Activated T-cell treated with anti-CD3 and anti-CD28 coated beads for 24 hours (primary cell): ENCODE data around the gene RPS3.
A peak's percentile ranks its signal among the peaks of the same experiment; 100 is the strongest.
"Not testable (repeated sequence)": the region's sequence is repeated elsewhere in the genome, so short reads cannot be mapped to it uniquely, and the experiment has no call there.

ENCODE experiments used
- DNase-seq: peaks from one replicate; pipeline ENCODE4 v3.0.0-alpha.2; 2020; ENCODE audit warnings: low read depth

Gene RPS3

DNA sequence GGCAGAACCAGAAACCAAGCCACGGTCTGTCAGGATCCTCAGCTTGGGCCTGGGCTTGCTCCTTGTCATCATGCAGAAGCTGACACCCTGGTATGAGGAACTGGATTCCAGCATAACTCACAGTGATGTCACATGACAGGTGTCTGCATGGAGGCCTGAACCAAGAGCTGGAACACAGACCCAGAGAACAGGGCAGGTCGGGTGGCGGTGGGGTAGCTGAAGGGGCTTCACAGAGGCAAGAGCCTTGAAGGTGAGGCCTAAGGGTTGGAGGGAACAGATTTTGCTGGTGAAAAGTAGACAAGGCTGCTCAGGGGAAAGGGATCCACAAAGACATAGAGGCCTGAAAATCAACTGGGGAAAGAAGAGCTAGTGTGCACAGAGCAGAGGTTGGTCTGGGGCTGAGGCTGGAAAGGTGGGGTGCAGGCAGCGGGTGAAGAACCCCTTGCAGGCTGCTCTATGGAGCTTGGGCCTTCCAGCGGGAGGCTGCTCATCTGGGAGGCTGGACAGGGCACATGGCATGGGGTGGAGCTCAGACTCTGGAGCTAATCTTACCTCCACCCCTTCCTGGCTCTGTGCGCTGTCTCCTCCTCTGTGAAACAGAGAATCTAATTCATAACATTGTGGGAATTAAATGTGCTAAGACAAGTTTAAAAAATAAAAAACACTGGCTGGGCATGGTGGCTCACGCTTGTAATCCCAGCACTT, 18.4 kb upstream of the RPS3 start:
- no peak for DNase-seq

DNA sequence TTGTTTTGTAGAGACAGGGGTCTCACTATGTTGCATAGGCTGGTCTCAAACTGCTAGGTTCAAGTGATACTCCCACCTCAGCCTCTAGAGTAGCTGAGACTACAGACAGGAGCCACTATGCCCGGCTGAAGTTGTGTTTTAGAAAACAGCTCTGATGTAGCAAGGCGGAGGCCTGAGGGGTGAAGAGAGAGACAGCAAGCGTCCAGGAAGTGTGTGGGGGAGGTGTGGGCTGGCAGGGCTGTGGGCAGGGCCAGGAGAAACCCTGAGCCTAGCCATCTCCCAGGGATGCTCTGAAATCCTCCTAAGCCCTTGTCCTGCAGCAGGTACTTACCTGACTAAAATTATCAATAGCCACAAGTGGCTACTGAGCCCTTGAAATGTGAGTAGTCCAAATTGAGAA, 16.1 kb upstream of the RPS3 start:
- DNase-seq = no peak

DNA sequence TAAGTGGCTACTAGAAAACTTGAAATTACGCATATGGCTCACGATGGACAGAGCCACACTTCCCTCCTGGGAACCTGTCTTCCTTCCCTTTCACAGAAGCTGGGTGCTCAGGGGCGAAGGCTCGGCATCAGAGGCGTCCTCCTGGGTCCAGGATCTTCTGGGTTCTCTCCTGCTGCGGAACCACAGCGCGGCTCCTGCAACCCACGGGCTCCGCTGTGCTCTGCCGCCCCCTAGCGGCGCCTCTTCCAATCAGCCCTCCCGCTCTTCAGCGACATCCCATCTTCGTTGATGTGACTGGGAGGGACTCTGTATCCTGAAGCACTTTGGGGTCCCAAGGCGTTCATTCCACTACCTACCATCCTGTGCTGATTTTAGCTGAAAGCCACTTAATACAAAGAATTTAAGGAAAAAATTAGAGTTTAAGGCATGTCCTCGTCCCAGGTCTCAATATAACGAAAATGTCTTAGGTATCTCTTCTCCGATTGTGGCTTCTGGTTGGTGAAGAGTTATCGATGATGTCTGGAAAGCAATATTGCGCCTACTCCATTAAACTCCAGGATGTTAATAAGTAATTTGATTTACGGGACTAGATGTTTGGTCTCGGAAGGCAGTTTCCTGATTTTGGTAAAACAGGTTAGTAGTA, 14.8 kb upstream of the RPS3 start:
- DNase-seq = peak; percentile 69

DNA sequence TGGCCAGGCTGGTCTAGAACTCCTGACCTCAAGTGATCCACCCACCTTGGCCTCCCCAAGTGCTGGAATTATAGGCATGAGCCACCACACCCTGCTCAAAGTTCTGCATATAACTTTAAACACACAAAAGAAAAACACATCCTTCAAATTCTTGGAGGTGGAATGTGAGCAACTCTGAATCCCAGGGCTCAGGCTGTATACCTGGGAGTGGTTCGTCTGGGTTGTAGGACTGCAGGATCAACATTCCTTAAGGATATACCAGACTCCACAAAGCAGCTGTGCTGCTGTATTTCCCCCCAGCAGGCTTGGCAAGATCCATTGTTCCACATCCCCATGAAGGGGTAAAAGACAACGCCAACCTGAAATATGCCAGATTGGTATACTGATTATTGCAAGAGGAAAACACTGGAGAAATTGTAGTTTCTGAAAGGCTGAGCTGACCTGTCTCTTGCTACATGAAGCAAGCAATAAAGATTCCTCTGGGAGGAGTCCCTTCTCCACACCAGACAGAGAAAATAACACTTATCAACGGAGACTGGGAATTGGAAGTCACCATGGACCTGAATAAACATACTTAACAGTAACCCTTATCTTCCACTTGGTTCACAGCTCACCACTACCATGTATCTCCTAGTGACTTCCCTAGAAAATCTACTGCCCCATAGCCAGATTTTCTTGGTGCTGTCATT, 12.2 kb upstream of the RPS3 start:
- DNase-seq = no peak

DNA sequence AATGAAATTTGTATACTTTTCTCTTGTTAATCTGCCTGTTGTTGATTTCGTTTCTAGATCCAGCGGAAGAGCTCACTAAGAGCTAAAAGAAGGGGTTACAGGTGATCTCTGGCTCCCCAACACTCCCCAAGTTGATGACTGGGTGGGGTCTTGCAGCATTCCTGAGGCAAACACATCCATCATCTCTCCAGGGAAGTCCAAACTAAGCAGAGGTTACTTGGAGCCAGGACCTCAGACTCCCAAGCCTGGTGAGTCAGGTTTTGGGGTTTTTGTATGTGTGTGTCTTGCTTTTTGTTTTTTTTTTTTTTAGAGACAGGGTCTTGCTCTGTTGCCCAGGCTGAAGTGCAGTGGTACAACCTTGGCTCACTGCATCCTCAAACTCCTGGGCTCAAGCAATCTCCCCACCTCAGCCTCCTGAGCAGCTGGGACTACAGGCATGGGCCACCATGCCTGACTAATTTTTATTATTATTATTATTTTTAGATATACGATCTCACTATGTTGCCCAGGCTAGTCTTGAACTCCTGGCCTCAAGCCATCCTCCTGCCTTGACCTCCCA, 11.5 kb upstream of the RPS3 start:
- DNase-seq = no peak

DNA sequence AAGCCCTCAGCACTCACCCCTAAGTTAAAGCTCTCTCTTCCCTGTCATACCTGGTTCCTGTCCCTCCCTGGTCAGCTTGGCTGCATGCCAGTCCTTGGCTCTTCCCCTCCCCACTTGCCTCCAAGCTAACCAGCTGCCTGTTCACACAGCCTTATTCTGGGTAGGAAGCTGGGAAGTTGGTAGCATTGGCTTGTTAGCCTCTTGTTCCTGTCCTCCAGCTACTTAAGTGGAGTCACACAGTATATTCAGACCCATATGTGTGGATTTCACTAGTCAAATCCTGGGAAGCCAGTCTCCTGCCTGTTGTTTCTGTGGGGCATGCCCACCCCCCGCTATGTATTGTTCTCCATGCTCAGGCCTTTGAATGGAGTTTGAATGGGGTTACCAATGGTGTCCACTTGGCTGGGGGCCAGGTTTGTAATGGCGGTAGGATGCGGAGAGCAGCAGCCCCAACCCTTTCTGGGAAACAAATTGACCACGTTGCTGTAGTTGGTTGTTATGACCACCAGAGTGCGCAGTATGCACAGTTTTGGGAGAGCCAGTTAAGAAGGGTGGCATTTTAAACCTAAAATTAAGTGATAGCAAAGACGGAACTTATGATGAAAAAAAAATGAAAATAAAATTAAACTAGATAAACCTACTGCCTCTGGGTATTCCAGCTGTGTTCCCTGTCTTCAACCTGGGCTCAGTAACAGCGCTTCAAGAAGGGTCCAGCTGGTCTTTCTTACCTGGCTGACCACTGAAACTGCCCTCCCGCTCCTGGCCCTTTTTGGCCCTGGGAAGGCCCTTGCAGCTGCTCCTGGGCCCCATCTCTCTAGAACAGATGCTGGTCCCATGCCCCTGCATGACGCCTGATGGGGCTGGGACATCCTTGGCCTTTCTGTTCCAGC, 10.7 kb upstream of the RPS3 start:
- peak; percentile 60 for DNase-seq

DNA sequence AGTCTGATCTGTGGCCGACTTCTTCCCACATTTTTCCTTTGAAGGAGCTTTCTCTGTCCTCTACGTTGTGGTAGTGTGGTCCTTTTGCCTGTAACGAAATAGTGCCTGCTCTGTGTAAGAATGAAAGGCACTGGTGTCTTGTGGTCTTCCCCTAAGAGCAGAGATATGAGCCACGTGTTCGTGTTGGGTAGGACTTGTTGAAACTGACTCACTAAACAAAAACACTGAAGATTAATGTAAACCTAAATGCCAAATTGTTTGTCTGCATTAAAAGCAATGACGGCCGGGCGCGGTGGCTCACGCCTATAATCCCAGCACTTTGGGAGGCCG, 10.1 kb upstream of the RPS3 start:
- DNase-seq = no peak

DNA sequence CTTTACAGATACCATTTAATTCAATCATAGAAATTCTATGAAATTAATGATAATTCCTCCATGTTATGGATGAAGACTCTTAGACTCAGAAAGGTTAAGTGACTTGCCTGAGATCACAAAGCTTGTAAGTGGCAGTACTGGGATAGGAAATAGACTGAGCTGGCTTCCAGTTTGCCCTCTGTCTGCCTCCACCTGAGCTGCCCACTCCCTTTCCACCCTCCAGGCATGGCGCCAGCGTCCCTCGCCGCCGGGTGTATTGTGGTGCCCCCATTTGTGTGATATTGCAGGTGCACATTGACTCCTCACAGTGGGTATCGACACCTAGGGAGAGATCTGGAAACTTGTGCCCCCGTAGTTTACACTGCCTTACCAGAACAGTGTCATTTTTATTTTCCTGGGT, 9.4 kb upstream of the RPS3 start:
- DNase-seq = no peak

DNA sequence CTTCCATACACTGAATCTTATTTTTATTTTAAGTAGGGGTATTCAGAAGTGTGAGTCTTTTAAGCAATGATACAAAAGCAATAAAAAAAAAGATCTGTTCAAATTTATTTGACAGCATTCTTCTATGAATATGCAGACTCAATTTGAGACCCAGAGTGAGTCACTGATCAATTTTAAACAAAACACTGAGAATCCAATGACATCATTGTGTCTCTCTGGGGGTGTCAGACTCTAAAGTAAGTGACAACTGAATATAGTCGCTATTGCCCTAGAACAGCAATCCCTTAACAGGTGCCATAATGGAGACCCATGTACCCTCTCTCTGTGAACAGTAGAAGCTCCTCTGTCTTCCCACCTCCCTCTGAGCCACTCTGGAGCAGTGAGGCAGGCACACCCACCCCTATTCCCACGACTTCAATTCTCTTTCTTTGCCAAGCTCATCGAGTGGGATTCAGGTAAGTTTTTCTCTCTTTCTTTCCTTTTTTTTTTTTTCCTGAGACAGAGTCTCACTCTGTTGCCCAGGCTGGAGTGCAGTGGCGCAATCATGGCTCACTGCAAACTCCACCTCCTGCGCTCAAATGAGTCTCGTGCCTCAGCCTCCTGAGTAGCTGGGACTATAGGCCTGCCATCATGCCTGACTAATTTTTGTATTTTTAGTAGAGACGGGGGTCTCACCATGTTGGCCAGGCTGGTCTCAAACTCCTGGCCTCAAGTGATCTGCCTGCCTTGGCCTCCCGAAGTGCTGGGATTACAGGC, 5.1 kb upstream of the RPS3 start:
- DNase-seq = no peak

DNA sequence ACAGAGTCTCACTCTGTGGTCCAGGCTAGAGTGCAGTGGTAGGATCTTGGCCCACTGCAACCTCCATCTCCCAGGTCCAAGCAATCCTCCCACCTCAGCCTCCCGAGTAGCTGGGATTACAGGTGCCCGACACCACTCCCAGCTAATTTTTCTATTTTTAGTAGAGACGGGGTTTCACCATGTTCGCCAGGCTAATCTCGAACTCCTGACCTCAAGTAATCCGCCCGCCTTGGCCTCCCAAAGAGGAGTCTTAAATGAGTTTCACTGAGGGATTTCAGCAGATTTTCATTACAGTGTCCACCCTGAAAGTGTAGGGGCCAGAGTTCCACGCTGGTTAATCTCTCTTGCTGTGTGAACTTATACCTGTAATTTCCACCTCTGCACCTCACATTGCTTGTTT, 412 bp upstream of the RPS3 start:
- no peak for DNase-seq

DNA sequence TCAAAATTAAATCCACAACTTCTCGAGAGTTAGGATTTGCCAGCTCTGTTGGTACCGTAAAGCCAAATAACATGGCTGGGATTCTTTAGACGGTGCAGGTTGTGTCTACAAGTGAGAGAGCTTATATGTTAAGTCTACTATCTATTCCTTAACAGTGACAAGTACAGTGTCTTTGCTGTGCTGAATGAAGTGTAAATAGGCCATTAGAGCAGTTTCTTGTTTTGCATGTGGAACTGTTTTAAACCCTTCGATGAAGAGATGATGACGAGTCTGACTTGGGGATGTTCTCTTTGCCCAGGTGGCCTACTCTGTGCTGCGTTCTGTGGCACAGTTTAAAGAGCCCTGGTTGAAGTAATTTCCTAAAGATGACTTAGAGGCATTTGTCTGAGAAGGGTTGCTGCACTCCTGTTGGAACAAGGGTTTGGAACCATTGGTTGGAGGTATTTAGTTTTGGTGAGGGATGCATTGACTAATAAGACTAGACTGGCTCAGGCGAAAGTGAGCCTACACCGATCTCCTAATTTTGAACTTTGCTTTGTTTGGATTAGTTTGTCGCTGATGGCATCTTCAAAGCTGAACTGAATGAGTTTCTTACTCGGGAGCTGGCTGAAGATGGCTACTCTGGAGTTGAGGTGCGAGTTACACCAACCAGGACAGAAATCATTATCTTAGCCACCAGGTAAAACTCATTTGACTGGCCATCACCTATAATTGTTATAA, 988 bp downstream of the RPS3 start:
- no peak for DNase-seq

DNA sequence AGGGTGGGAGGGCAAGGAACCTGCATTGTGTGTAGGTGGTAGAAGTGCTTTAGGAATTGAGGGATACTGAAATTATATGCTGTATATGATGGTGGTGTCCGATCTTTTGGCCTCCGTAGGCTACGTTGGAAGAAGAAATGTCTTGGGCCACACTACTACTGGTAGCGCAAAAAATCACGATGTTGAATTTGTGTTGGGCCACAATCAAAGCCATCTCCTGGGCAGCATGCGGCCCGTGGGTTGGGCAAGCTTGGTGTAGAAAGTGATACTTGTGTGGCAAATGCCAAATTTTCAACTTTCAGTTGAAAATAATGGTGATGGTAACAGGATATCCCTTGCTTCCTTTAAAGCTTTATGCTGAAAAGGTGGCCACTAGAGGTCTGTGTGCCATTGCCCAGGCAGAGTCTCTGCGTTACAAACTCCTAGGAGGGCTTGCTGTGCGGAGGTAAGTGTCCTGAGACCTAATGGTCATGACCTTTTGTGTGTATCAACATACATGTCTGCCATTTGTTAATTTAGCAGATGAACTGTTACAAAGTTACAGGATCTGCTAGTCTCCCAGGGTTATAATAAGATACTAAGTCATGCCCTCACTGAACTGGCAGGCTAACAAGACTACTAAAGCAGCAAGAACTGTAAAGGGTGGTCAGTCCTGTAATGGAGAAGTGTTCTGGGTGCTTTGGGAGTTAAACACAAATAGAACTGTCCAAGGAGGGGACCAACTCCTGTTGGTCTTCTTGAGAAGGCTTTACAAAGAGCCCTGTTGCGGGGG, 2.9 kb downstream of the RPS3 start:
- DNase-seq = no peak

DNA sequence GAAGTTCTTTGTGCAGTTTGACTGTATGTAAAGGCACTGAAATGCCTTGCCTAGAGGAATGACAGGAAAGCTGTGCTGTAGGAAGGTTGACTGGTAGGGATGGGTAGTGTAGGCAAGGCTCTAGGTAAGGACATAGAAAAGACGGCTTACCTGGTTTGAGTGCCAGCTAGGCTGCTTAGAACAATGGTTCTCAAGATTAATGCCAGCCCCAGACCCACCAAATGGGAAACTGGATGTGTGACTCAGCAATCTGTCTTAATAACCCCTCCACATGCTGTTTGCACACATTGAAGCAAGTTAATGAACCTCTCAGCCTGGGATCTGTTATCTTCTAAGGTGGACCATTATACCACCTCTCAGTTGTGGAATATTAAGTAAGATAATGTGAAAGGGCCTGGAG, 3.7 kb downstream of the RPS3 start:
- no peak for DNase-seq

DNA sequence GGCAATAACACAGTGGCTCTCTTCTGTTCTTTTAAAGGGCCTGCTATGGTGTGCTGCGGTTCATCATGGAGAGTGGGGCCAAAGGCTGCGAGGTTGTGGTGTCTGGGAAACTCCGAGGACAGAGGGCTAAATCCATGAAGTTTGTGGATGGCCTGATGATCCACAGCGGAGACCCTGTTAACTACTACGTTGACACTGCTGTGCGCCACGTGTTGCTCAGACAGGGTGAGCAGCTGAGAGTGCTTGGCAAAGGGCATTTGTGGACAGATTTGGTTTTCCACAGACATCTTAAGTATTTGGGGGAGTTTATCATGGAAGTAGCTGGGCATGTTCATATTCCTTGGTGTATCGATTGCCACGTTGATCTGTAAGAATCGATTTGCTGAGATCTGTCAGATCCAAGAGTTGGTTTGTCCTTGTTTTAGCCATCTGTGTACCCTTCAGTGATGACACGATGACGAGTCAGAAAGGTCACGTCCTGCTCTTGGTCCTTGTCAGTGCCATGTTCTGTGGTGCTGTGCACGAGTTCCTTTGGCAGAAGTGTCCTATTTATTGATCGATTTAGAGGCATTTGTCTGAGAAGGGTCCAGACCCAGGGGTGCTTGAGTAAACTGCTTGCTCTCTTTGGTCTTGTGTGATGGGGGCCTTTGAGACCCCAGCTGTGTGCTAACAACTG, 4.8 kb downstream of the RPS3 start:
- no peak for DNase-seq

DNA sequence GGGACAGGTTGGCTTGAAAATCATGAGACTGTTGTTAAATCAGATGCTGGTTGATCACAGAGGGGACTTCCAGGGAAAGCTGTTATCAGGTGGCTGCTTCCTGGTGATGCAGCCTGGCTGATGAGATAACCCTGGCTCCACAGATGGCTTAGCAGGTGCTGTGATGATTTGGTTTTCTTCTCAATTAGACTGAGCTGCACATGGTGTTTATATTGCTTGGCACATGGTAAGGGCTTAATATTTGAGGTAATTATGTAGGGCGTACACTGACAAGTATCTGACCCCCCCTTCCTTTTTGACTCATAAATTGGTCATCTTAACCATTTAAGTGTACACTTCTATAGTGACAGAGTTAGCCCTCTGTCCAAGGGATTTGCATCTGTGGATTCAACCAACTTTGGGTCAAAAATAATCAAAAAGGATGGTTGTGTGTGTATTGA, 7.0 kb downstream of the RPS3 start:
- DNase-seq = no peak

DNA sequence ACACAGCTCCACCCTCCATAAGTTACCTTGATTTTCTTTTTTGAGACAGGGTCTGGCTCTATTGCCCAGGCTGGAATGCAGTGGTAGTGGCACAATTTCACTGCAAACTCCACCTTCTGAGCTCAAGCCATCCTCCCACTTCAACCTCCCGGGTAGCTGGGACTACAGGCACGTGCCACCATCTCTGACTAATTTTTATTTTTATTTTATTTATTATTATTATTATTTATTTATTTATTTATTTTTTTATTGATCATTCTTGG, 9.6 kb downstream of the RPS3 start:
- no peak for DNase-seq

DNA sequence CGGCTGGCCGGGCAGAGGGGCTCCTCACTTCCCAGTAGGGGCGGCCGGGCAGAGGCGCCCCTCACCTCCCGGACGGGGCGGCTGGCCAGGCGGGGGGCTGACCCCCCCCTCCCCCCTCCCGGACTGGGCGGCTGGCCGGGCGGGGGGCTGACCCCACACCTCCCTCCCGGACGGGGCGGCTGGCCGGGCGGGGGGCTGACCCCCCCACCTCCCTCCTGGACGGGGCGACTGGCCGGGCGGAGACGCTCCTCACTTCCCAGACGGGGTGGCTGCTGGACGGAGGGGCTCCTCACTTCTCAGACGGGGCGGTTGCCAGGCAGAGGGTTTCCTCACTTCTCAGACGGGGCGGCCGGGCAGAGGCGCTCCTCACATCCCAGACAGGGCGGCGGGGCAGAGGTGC, 10.7 kb downstream of the RPS3 start:
- DNase-seq = not testable (repeated sequence)

DNA sequence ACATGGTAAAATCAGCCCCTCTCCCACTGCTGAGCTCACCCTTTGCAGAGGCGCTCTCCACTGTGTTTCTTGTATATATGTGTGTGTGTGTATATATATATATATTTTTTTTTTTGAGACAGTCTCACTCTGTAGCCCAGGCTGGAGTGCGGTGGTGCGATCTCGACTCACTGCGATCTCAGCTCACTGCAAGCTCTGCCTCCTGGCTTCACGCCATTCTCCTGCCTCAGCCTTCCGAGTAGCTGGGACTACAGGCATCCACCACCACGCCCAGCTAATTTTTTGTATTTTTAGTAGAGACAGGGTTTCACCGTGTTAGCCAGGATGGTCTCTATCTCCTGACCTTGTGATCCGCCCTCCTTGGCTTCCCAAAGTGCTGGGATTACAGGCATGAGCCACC, 13.8 kb downstream of the RPS3 start:
- not testable (repeated sequence) for DNase-seq

DNA sequence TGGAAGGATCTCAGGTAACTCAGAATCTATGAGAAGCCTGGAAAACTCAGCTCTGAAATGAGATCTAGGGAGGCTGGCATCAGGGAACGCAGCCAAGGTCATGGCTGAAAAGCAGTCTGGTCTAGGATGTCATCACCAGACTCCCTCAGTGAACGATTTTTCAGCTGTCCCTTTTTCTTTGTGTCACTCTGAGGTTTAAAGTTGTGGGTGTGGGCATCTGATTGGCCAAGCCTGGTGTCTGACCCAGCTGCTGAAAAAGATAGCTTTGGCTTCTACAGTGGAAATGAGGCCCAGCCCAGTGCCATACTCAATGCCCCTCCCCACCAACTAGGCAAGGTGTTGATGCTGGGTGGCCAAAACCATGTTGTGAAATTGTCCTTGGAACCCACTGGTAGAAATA, 14.5 kb downstream of the RPS3 start:
- DNase-seq = no peak
